Vagina (tissue), 2 donors: Measurements from ENCODE around the gene CENPO. TPM values are rescaled to one million over a fixed set of nuclear protein-coding genes. Genes with fewer than 3 reads are reported as not detected.
"Not testable (repeated sequence)": the region's sequence is repeated elsewhere in the genome, so short reads cannot be mapped to it uniquely, and the experiment has no call there.

ENCODE experiments used
- DNase-seq, 2 donors: peaks; one replicate each; pipeline ENCODE4 v3.0.0-alpha.2; 2017; ENCODE audit errors: extremely low spot score in 2 of 2
- H3K27ac ChIP-seq: fragments of 200-600 bp; sonication (generic); one replicate; pipeline ENCODE4 v1.5.1; 2019
- H3K27me3 ChIP-seq: fragments of 200-600 bp; sonication (generic); one replicate; pipeline ENCODE4 v1.5.1; 2019
- H3K36me3 ChIP-seq, 2 donors: fragments of 200-600 bp; sonication (generic); one replicate each; pipeline ENCODE4 v1.5.1; 2017 to 2019
- H3K4me1 ChIP-seq: fragments of 200-600 bp; sonication (generic); one replicate; pipeline ENCODE4 v1.5.1; 2019
- H3K4me3 ChIP-seq, 2 donors: fragments of 200-600 bp; sonication (generic); 1 replicate in 1 of 2; 2 replicates in 1 of 2; pipeline ENCODE4 v1.5.1; 2016 to 2019
- H3K9me3 ChIP-seq: fragments of 200-600 bp; sonication (generic); one replicate; pipeline ENCODE4 v1.5.1; 2019
- POLR2A ChIP-seq, 2 donors: fragments of 450-650 bp; IDR thresholded peaks; one replicate each; pipeline ENCODE4 v1.6.1; 2017; ENCODE audit warnings: antibody characterized with exemption in 2 of 2, mild to moderate bottlenecking in 2 of 2, moderate library complexity in 2 of 2
- POLR2AphosphoS5 ChIP-seq, 2 donors: sonication (generic); formaldehyde crosslinking; IDR thresholded peaks; one replicate each; pipeline ENCODE4 v1.9.0; 2017; ENCODE audit warnings: antibody characterized with exemption in 2 of 2, mild to moderate bottlenecking in 2 of 2, low read depth in 1 of 2; ENCODE audit not compliant: insufficient read depth in 1 of 2
- intact Hi-C: fragments of 100-400 bp; cut with DNase I; formaldehyde crosslinking; loops from one replicate; pipeline ENCODE4 v1.15.1; 2023
- total RNA-seq: library from RNA; depleted of rRNA; stranded (reverse); fragments of >200 nt; gene quantifications from one replicate; pipeline ENCODE4 v1.2.3, GENCODE V29; 2016
- TF ChIP-seq, protein P1 (sequence below), 3 experiments: fragments of 450-650 bp in 2 of 3; fragments of 200-600 bp in 1 of 3; sonication (generic) in 1 of 3; IDR thresholded peaks; one replicate each; pipeline ENCODE4 v1.5.1; 2017 to 2019; ENCODE audit warnings: antibody characterized with exemption in 3 of 3, mild to moderate bottlenecking in 2 of 3, moderate library complexity in 2 of 3

Gene CENPO
- total RNA-seq, 1 donor from 2014 or later: 3.2 TPM

DNA sequence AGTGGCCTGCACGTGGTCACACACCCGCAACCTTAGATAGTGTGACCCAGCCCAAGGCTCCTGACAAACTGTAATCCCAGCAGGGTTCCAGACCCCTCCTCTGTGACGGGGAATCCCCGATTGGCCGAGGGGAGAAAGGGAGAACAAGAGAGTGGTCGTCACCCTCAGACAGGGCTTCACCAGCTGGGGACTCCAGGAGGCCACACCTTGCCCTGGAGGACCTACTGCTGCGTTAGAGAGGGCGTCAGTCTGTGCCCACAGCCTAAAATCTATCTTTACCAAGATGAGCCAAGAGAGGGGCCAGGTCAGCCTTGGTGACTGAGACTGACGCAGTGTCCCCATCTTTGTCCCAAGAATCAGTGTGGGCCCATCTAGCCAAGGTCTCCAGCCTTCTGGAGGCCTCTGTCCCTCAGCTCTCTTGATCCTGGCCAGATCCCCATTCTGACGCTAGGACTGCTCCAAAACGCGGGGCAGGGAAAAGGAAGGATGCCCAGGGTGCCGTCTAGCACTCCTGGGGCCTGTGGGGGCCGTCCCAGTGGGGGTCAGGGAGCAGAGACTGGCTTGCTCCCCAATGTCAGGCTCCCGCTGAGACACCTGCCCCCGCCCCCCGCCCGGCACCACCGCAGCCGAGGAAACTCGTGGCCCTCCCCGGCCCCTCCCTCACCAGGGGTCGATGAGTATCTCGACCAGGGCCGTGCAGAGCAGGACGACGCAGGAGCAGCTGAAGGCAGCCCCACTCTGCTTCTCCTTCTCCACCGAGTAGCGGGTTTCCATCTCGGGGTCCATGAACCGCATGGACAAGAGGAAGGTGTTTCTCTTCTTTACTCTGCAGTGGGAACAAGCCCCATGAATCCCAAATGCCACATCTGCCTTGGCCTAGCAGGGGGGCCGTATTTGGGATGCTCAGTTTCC, 40.9 kb downstream of the CENPO start:
- Histone ChIP-seq H3K27ac (no peak overlapping the region), H3K9me3 (no peaks in the 10 kb centered on the region), H3K27me3 (no peaks in the 10 kb centered on the region), H3K36me3 (peaks cover 3 to 21% of the 10 kb centered on the region in 2 donors), H3K4me3 (no peak overlapping the region), H3K4me1 (no peaks in the 10 kb centered on the region)
- TF ChIP-seq POLR2AphosphoS5 (IDR thresholded peaks at IDR 0.05; ENCODE audit: insufficient read depth in 1 of 2, low read depth in 1 of 2): no peak
- TF ChIP-seq POLR2A (IDR thresholded peaks at IDR 0.05): no peak
- TF ChIP-seq, protein P1, sequence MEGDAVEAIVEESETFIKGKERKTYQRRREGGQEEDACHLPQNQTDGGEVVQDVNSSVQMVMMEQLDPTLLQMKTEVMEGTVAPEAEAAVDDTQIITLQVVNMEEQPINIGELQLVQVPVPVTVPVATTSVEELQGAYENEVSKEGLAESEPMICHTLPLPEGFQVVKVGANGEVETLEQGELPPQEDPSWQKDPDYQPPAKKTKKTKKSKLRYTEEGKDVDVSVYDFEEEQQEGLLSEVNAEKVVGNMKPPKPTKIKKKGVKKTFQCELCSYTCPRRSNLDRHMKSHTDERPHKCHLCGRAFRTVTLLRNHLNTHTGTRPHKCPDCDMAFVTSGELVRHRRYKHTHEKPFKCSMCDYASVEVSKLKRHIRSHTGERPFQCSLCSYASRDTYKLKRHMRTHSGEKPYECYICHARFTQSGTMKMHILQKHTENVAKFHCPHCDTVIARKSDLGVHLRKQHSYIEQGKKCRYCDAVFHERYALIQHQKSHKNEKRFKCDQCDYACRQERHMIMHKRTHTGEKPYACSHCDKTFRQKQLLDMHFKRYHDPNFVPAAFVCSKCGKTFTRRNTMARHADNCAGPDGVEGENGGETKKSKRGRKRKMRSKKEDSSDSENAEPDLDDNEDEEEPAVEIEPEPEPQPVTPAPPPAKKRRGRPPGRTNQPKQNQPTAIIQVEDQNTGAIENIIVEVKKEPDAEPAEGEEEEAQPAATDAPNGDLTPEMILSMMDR (IDR thresholded peaks at IDR 0.05): no peak
- intact Hi-C loops: no loop called here
- DNase-seq: no peak

DNA sequence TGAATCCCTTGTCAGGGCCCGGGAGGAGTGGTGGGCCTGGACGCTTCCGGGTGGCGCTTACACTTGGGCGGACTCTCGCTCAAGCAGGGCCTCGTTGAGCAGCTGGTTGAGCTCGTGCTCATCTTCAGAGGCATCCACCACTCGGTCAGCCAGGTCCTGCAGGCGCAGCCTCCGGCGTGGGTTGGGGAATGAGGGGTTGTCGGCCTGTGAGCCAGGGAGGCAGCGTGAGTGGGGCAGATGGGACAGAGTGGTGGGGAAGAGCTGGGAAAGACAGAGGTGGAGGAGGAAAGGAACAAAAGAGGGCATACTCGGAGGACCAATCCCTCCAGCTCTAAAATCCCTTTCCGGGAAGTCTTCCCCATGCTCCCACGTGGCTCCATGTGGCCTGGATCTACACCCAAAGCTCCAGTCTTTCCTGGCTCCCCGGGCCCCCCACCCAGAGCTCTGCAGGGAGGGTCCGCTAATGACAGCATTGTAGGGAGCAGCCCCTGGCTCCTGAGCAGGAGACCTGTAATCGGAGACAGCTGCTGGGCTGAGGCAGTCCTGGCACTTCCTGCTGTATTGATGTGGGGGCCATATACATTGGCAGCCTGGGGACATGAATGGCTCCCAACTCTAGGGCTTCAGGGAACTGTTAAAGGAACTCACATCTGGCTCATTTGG, 41.6 kb downstream of the CENPO start:
- H3K27ac ChIP-seq: no peak overlapping the region
- no peaks in the 10 kb centered on the region for H3K9me3 ChIP-seq
- H3K36me3 ChIP-seq: peaks cover 3 to 28% of the 10 kb centered on the region in 2 donors
- DNase-seq: no peak
- no peak overlapping the region for H3K4me3 ChIP-seq
- no peaks in the 10 kb centered on the region for H3K27me3 ChIP-seq
- no peak for TF ChIP-seq POLR2AphosphoS5 (IDR thresholded peaks at IDR 0.05; ENCODE audit: insufficient read depth in 1 of 2, low read depth in 1 of 2)
- no peak for TF ChIP-seq POLR2A (IDR thresholded peaks at IDR 0.05)
- TF ChIP-seq, protein P1 (IDR thresholded peaks at IDR 0.05): no peak
- intact Hi-C loops: no loop called here
- H3K4me1 ChIP-seq: no peaks in the 10 kb centered on the region

DNA sequence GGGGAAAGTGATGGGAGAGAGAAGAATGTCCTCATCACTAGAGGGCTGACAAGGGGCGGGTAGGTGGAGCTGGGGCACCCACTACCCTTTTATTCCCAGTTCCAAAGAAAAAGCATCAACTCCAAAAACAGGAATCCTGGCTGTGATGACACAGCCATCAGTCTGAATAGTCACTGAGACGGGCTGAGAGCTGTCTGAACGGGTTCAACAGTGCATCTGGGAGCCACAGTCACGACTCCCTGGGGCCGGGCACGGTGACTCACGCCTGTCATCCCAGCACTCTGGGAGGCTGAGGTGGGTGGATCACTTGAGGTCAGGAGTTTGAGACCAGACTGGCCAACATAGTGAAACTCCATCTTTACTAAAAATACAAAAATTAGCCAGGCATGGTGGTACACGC, 42.2 kb downstream of the CENPO start:
- DNase-seq, H3K4me1 ChIP-seq, intact Hi-C loops, H3K27ac ChIP-seq, H3K4me3 ChIP-seq, H3K27me3 ChIP-seq, H3K9me3 ChIP-seq: not testable (repeated sequence)
- peaks cover 3 to 31% of the 10 kb centered on the region in 2 donors for H3K36me3 ChIP-seq

DNA sequence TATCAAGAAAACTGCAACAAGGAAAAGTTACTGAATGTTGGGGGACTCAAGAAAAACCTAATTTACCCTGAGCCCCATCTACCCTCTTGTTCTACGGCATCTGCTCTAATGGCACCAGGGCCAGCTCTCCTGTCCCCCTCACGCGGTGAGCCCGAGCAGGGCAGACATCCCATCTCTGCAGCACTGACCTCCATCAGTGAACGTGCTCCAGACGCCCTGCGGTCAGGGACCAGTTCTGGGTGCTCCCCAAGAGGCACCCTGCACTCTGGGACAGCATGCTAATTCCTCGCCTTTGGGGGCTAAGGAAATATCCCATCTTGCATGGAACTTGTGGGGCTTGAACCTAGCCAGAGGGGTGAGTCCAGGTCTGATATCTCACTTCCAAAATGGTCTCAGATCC, 43.0 kb downstream of the CENPO start:
- H3K27ac ChIP-seq: no peak overlapping the region
- DNase-seq: no peak
- TF ChIP-seq POLR2AphosphoS5 (IDR thresholded peaks at IDR 0.05; ENCODE audit: insufficient read depth in 1 of 2, low read depth in 1 of 2) (no peak), POLR2A (IDR thresholded peaks at IDR 0.05) (no peak)
- TF ChIP-seq, protein P1 (IDR thresholded peaks at IDR 0.05): no peak
- intact Hi-C loops: no loop called here
- H3K4me1 ChIP-seq: no peaks in the 10 kb centered on the region
- peaks cover 3 to 27% of the 10 kb centered on the region in 2 donors for H3K36me3 ChIP-seq
- no peak overlapping the region for H3K4me3 ChIP-seq
- H3K27me3 ChIP-seq: no peaks in the 10 kb centered on the region
- H3K9me3 ChIP-seq: no peaks in the 10 kb centered on the region

DNA sequence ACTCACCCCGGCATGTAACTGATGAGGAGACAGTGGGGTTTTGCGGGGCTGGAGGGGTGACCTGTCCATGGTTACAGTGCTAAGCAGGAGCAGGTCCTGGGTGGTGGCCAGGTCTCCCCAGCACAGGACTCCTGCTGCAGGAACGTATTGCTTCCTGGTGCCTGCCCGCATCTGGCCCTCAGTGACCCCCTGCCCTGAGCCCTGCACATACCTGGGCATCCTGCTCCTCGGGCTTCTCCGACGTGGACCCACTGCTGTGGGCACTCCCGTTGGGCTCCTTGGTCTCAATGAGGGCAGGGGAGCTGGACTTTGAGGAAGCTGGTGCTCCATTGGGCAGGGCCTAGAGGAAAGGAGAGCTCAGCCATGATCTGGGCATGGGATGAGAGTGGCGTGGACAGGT, 43.5 kb downstream of the CENPO start:
- intact Hi-C loops: no loop called here
- no peak for TF ChIP-seq POLR2A (IDR thresholded peaks at IDR 0.05)
- TF ChIP-seq, protein P1 (IDR thresholded peaks at IDR 0.05): no peak
- no peak for TF ChIP-seq POLR2AphosphoS5 (IDR thresholded peaks at IDR 0.05; ENCODE audit: insufficient read depth in 1 of 2, low read depth in 1 of 2)
- Histone ChIP-seq H3K27me3 (no peaks in the 10 kb centered on the region), H3K9me3 (no peaks in the 10 kb centered on the region), H3K4me1 (no peaks in the 10 kb centered on the region), H3K36me3 (peaks cover 3 to 30% of the 10 kb centered on the region in 2 donors), H3K27ac (no peak overlapping the region), H3K4me3 (no peak overlapping the region)
- DNase-seq: no peak
